ENCODE results near the gene IL5.

Gene IL5

GRCh38 chr5:132498152-132498551 is 45.2 kb downstream of the IL5 start:
- no peak for DNase-seq

DNA sequence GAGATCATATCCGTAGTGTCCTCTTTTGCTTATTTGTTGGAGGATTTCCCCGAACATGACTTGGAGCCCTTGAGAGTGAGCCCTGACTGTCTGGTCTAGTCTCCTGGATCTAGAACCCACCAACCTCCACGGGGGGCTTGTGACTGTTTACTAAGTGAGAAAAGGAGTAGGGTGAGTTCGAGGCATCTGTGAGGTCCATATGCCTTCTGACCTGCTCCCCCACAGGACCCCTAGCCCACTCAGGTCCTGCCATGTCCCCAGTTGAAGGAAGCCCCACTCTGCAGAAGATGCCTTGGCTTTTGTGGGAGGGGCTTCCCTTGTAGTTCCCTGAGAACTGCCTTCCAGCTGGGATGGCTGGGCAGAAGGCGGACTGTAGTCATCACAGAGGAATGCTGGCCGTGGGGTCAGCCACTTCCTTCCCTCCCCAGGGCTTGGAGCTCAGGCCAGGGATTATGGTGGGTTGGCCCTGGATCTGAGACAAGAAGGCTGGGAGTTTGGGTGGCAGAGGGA is 45.8 kb downstream of the IL5 start:
- DNase-seq = no peak

GRCh38 chr5:132496631-132497487 is 46.5 kb downstream of the IL5 start:
- DNase-seq = no peak

- peak; percentile 85 for DNase-seq
Observed at GRCh38 chr5:132496191-132496630, 47.1 kb downstream of the IL5 start.

- peak; percentile 52 for DNase-seq
Observed at GRCh38 chr5:132495667-132496190, 47.6 kb downstream of the IL5 start.

DNA sequence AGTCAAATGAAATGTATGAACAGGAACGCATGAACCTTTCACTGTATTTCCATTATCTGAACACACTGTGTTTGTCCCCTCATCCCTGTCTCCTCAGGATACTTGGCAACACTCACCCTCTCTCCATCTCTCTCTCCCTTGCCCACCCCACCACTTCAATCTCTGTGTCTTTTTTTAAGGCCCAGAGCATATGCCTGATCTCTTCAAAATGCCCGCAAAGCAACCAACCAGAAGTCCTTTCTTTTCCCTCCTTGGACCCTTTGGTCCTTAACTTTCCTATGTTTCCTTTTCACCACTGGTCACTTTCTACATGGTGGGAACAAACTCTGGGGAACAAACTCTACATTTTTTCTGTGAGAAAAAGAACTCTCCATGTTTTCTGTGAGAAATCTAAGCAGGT is 49.5 kb downstream of the IL5 start:
- DNase-seq = no peak

DNA sequence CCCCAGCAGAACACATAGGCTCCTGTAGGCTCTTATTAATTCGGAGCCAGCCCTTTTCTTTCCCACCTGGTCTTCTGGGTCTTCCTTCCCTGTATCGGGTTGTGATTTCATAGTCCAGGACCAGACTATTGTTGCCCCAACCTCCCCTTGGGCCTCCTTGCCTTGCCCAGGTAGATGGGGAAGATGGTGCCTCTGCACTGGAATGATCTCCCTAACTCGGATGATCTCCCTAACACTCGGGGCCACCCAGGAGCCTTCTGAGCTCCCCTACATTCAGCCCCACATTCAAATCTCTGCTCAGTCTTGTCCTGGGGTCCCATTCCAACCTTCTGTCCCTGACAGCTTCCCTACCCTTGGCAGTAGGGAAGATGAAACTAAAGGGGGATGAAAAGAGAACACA is 50.1 kb downstream of the IL5 start:
- DNase-seq = no peak

DNA sequence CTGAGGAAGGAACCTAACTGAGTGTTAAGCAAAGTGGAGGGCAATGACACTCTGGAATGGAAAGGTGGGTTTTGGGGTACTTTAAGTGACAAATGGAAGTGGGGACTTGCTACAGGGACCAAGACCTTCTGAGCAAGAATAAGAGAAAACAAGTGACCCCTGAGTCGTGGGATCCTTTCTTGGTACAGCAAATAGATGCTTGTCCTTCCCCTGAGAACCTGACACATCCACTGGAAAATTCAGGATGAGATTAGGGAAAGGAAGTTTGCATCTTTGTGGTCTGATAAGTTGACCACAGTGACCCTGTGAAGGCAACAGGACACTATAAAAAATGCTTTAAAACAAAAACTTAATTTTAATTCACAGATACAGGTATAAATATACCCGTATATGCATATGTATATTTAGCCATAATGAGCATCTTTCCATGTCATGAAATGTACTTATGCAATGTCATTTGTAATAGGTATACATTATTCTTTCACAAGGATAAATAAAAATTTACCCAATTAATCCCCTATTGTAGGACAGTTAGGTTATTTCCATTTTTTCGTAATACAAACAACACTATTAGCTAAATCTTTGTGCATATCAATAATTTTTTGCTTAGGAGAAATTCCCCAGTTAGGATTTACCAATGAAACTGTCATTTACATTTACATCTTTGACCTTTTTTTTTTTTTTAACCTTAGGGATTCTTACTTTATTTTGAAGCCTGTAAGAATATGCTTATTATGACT is 50.8 kb downstream of the IL5 start:
- no peak for DNase-seq

Data from central memory CD4-positive, alpha-beta T cell (primary cell).